Stimulated activated naive CD8-positive, alpha-beta T cell treated with anti-CD3 and anti-CD28 coated beads, Interleukin-15, amount 100 ng/mL, for 72 hours (primary cell): Measurements from ENCODE around the gene CHAD.
"Not testable (repeated sequence)": the region's sequence is repeated elsewhere in the genome, so short reads cannot be mapped to it uniquely, and the experiment has no call there.

Experiments
- ATAC-seq: fragments of 150-1000 bp; cut with Tn5 transposase; 2 replicates; pipeline ENCODE4 v1.10.0; 2021; ENCODE audit warnings: mild to moderate bottlenecking, moderate library complexity
- DNase-seq, 2 donors: peaks; one replicate each; pipeline ENCODE4 v3.0.0; 2021 to 2022
- H3K27ac Mint-ChIP-seq, 2 donors: one replicate each; pipeline ENCODE4 v1.8.0; 2022; ENCODE audit warnings: mild to moderate bottlenecking in 2 of 2, mixed read lengths in 2 of 2, moderate library complexity in 2 of 2
- H3K27me3 Mint-ChIP-seq: one replicate; pipeline ENCODE4 v1.8.0; 2022; ENCODE audit warnings: mixed read lengths
- H3K4me1 Mint-ChIP-seq: one replicate; pipeline ENCODE4 v1.8.0; 2022; ENCODE audit warnings: mild to moderate bottlenecking, mixed read lengths
- H3K4me3 Mint-ChIP-seq, 2 donors: one replicate each; pipeline ENCODE4 v1.8.0; 2022; ENCODE audit warnings: mild to moderate bottlenecking in 2 of 2, mixed read lengths in 2 of 2, moderate library complexity in 1 of 2
- H3K9me3 Mint-ChIP-seq, 2 donors: one replicate each; pipeline ENCODE4 v1.8.0; 2022; ENCODE audit warnings: mixed read lengths in 2 of 2

Gene CHAD

DNA sequence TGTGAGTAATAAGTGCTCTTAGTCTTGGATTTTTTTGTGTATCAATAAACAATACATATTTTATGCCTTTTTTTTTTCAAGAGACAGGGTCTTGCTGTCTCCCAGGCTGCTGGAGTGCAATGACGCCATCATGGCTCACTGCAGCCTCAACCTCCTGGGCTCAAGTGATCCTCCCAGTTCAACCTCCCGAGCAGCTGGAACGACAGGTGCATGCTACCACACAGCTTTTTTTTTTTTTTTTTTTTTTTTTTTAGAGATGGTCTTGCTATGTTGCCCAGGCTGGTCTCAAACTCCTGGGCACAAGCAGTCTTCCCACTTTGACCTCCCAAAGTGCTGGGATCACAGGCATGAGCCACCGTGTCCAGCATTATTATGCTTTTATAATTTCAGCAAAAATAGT is 29.7 kb downstream of the CHAD start:
- no peak for ATAC-seq
- Mint-ChIP-seq H3K27me3 (no peaks in the 10 kb centered on the region), H3K27ac (no peak overlapping the region), H3K4me1 (no peaks in the 10 kb centered on the region), H3K4me3 (no peak overlapping the region), H3K9me3 (no peaks in the 10 kb centered on the region)
- no peak for DNase-seq

GRCh38 chr17:50437409-50437808 is 31.3 kb downstream of the CHAD start:
- Mint-ChIP-seq H3K4me1 (no peaks in the 10 kb centered on the region), H3K27me3 (no peaks in the 10 kb centered on the region), H3K9me3 (no peaks in the 10 kb centered on the region), H3K4me3 (no peak overlapping the region), H3K27ac (no peak overlapping the region)
- ATAC-seq, result no peak
- no peak for DNase-seq

DNA sequence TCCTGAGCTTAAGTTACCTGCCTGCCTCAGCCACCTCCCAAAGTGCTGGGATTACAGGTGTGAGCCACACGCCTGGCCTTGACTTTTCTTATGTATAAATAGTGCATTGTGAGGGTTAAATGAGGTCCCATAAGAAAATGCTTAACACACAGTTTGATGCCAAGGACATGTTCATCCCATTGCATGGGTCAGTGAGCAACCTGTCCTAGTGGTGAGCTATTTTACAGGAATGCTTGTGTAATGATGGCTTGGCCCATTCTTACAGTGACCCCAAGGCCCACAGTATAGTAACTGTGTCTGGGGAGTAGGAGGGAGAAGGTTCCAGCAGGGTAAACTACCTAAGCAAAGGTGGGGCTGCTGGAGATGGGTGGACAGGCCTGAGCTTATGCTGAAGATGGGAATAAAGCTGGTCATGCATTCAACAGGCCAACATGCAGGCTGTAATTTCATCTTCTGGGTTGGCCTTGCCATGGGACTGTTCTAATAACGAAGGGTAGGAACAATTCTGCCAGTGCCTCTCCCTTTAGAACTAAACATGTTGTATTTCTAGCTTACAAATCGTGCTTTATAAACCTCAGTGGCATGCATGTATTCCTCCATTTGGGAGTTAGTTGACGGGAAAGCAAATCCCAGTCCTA is 36.4 kb downstream of the CHAD start:
- Mint-ChIP-seq H3K4me1 (peaks cover 9% of the 10 kb centered on the region), H3K27me3 (no peaks in the 10 kb centered on the region), H3K27ac (no peak overlapping the region), H3K9me3 (no peaks in the 10 kb centered on the region), H3K4me3 (no peak overlapping the region)
- ATAC-seq (no peak), DNase-seq (no peak)

DNA sequence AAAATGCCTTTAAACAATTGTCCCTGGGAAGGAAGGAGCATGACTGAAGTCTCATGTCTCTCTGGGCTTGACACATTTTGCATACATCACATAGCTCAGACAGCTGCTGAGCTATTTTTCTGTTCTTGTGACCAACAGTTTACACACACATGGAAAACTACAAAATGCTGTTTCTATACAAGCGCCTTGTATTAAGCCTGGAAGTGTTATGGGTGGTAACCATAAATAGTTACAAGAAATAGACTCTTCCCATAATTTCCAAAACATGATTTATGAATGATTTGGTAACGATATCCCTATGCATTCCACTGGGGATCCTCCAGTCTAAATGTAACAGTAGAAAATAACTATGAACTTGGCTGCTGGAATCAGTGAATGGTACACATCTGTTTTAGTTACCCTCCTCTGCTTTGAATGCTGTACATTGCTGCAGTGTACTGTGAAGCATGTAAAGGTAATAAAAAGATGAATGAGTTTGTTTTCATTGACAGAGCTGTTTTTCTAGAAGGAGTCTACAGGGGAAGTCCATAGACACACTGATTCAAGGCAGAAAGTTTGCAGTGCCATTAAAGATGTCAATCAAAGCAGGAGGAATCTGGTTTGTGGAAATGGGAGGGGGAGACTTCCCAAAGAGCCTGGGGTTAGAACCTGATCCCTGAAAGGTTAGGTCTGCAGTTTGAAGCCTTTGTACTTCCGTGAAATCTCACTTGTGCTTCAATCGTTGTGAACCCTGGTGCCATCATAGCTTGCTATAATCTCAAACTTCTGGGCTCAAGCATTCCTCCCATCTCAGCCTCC is 37.7 kb downstream of the CHAD start:
- ATAC-seq, result no peak
- no peak for DNase-seq
- H3K4me3 Mint-ChIP-seq, result no peak overlapping the region
- peaks cover 18% of the 10 kb centered on the region for H3K4me1 Mint-ChIP-seq
- H3K27ac Mint-ChIP-seq, result no peak overlapping the region
- H3K9me3 Mint-ChIP-seq, result no peaks in the 10 kb centered on the region
- no peaks in the 10 kb centered on the region for H3K27me3 Mint-ChIP-seq

- ATAC-seq (no peak), DNase-seq (no peak)
- peaks cover 29% of the 10 kb centered on the region for H3K4me1 Mint-ChIP-seq
- H3K27ac Mint-ChIP-seq, result no peak overlapping the region
- H3K9me3 Mint-ChIP-seq, result no peaks in the 10 kb centered on the region
- H3K27me3 Mint-ChIP-seq, result no peaks in the 10 kb centered on the region
- H3K4me3 Mint-ChIP-seq, result no peak overlapping the region
Measured at GRCh38 chr17:50429793-50430192, 38.9 kb downstream of the CHAD start.

DNA sequence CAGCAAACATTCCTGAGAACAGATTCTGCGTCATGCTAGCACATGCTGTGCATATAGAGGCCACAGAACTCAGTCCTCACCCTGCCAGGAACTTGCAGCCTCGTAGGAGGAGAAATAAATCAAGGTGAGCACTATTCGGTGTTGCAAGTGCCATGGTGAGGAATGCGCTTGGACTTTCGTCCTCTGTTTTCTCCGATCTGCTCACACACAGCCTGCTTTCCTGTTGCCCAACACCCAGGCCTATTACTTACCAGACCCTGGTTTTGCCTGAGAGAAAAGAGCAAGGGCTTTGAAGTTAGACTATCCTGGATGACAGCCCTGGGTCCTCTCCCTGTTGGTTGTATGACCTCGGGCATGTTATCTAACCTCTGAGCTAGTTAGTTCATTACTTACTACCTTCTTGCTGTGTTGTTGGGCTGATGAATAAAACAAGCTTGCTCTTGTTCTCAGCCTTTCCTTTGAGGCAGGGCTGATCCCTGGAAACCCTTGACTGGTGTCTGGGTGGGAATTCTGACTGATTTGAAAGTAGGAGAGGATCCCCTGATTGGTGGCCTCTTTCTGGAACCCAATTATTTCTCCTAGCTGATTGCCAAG is 39.8 kb downstream of the CHAD start:
- ATAC-seq, result no peak
- no peak overlapping the region for H3K4me3 Mint-ChIP-seq
- no peak overlapping the region for H3K27ac Mint-ChIP-seq

DNA sequence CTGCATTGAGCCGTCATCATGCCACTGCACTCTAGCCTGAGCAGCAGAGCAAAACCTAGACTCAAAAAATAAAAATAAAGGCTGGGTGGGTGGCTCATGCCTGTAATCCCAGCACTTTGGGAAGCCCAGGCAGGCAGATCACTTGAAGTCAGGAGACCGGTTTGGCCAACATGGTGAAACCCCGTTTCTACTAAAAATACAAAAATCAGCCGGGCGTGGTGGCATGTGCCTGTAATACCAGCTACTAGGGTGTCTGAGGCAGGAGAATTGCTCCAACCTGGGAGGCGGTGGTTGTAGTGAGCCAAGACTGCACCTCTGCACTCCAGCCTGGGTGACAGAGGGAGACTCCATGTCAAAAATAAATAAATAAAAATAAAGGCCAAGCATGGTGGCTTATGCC is 40.6 kb downstream of the CHAD start:
- ATAC-seq, H3K4me3 Mint-ChIP-seq, H3K27me3 Mint-ChIP-seq, H3K27ac Mint-ChIP-seq, H3K9me3 Mint-ChIP-seq, DNase-seq: not testable (repeated sequence)
- H3K4me1 Mint-ChIP-seq, result peaks cover 31% of the 10 kb centered on the region

More for the DNA sequence above, 39.8 kb downstream of the CHAD start:
- no peaks in the 10 kb centered on the region for H3K9me3 Mint-ChIP-seq
- peaks cover 31% of the 10 kb centered on the region for H3K4me1 Mint-ChIP-seq
- no peaks in the 10 kb centered on the region for H3K27me3 Mint-ChIP-seq
- DNase-seq, result no peak

DNA sequence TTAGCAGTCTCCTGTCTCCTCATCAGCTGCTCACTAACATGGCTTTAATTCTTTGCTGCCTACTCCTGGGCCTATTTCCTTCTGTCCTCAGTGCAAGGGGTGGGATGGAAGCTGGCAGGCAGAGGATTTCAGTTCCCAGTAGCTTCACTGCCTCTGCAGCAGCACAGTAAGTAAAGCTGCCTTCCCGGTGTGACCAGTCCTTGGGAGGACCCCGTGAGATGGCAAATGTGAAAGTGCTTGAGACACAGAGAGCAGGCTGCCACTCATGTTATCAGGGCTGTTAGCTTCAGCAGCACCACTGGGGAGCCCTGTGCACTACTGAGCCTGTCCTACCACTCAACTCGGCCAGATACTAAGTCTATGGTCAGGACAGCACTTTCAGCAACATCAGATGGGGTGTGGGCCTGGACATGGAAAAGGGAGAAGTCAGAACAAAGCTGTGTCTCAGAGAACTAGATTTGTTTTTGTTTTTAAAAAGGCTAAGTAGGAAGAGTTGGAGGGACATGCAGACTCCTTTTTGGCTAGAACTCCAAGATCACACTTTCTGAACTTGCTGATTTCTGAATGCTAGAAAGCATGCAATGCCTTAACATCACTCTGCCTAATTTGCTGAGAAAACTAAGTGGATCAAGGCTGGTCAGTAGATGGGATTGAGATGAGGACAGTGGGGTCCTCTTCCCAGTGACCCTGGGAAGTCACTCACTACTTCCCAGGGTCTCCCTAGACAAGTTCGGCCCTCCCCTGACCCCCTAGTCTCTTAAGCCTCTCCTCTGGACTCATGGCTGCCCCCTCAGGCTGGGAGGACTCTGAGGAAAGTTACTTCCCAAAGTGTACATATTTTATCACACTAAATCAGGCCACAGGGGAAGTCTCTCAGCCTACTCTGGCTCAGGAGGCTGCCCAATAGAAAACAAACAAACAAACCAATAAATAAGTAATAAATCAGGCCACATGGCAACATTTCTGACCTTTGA is 41.6 kb downstream of the CHAD start:
- Mint-ChIP-seq H3K27me3 (no peaks in the 10 kb centered on the region), H3K4me1 (peaks cover 31% of the 10 kb centered on the region), H3K4me3 (peak overlapping the region; percentile 88 to 89), H3K9me3 (no peaks in the 10 kb centered on the region), H3K27ac (peak overlapping the region; percentile 23 to 69)
- DNase-seq, result peak; percentile 30 to 45
- peak; percentile 62 for ATAC-seq

GRCh38 chr17:50426472-50426782 is 42.3 kb downstream of the CHAD start:
- peaks cover 36% of the 10 kb centered on the region for H3K4me1 Mint-ChIP-seq

DNA sequence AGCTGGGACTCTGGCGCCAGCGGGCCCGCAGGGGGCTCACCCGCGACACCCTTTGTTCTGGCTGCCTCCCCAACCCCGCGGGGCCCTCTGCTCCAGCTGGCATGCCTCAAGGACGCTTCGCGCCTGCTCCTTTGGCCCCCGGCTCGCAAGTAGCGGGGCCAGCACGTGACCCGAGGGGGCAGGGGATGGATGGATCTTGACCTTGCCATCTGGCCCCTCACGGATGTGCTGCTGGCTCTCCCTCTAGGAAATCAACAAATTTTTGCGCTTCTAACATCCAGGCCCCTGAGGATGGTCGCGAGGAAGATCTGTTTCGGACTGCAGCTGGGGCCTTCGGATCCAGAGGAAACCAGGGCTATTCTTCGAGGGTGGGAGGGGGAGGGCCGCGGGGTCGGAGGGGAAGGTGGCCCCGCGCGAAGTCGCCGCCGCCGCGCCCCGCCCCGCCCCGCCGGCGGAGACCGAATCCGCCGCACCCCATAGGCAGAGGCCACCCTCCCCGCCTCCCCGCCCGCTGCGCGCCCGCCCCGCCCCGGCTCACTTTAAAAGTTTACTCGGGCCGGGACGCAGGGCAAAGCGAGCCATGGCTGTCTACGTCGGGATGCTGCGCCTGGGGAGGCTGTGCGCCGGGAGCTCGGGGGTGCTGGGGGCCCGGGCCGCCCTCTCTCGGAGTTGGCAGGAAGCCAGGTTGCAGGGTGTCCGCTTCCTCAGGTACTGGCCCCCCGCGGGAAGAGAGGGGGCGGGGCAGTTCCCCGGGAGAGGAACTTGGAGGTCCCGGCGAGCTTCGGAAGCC is 42.8 kb downstream of the CHAD start, which contains the start of gene ACSF2:
Gene ACSF2 (plus strand): TSS at position 537 of the 790 bp plus-strand sequence. CDS start 44 bp downstream, at position 581.
- ATAC-seq (peak; percentile 88), DNase-seq (peak; percentile 65 to 68)
- no peaks in the 10 kb centered on the region for H3K27me3 Mint-ChIP-seq
- no peaks in the 10 kb centered on the region for H3K9me3 Mint-ChIP-seq
- peak within 1 kb of the TSS; percentile 88 to 93 for H3K27ac Mint-ChIP-seq
- H3K4me3 Mint-ChIP-seq, result peak within 1 kb of the TSS; percentile 88 to 95
- peaks cover 42% of the 10 kb centered on the region for H3K4me1 Mint-ChIP-seq

More at GRCh38 chr17:50426472-50426782, 42.3 kb downstream of the CHAD start:
- Mint-ChIP-seq H3K4me3 (peak overlapping the region; percentile 88 to 89), H3K9me3 (no peaks in the 10 kb centered on the region), H3K27ac (no peak overlapping the region), H3K27me3 (no peaks in the 10 kb centered on the region)
- no peak for ATAC-seq
- peak in 1 of 2 donors; percentile 3 for DNase-seq

- Mint-ChIP-seq H3K4me1 (peaks cover 47% of the 10 kb centered on the region), H3K4me3 (peak overlapping the region; percentile 88 to 95), H3K27me3 (no peaks in the 10 kb centered on the region), H3K9me3 (no peaks in the 10 kb centered on the region), H3K27ac (peak overlapping the region; percentile 88 to 93)
- ATAC-seq (no peak), DNase-seq (peak in 1 of 2 donors; percentile 30)
Measured at GRCh38 chr17:50424996-50425681, 43.5 kb downstream of the CHAD start.

GRCh38 chr17:50424246-50424995 is 44.3 kb downstream of the CHAD start:
- Mint-ChIP-seq H3K4me1 (peaks cover 47% of the 10 kb centered on the region), H3K4me3 (peak overlapping the region in 1 of 2 donors; percentile 95), H3K27me3 (no peaks in the 10 kb centered on the region), H3K27ac (no peak overlapping the region), H3K9me3 (peaks cover under 1 to 3% of the 10 kb centered on the region in 2 donors)
- no peak for DNase-seq
- no peak for ATAC-seq

GRCh38 chr17:50423553-50424159 is 45.0 kb downstream of the CHAD start:
- no peak for DNase-seq

More at GRCh38 chr17:50423553-50424159, 45.0 kb downstream of the CHAD start:
- Mint-ChIP-seq H3K9me3 (peaks cover 8 to 11% of the 10 kb centered on the region in 2 donors), H3K27me3 (no peaks in the 10 kb centered on the region), H3K4me3 (no peak overlapping the region), H3K4me1 (peaks cover 47% of the 10 kb centered on the region), H3K27ac (no peak overlapping the region)
- no peak for ATAC-seq
